ENCODE data around the gene ZNF740. TPM values are rescaled to one million over a fixed set of nuclear protein-coding genes. Genes with fewer than 3 reads are reported as not detected.

ZNF740 gene
- total RNA-seq, 2 experiments from 2014 or later: 24.4 to 24.7 TPM

GRCh38 chr12:53231671-53231920 is 51.1 kb downstream of the ZNF740 start:
- peak overlapping the region; percentile 86 for H3K4me3 Mint-ChIP-seq
- DNase-seq (no peak), ATAC-seq (ENCODE audit: poor library complexity) (no peak)
- peak overlapping the region in 1 of 2 donors; percentile 32 for H3K27ac ChIP-seq (ENCODE audit: low read depth in 1 of 2, low read length in 2 of 2)
- TF ChIP-seq CTCF (IDR thresholded peaks at IDR 0.05): no peak
- peaks cover 92% of the 10 kb centered on the region for H3K4me1 ChIP-seq (ENCODE audit: insufficient read depth, low read length)
- CTCF ChIA-PET: interaction anchor here (2.3 kb wide), 1 partner anchor 18 kb away, joined by 8 read pairs; no protein-coding TSS in a partner anchor
- H3K27me3 ChIP-seq (ENCODE audit: control insufficient read depth in 1 of 2, insufficient read depth in 2 of 2, low read length in 2 of 2): no peaks in the 10 kb centered on the region
- no peaks in the 10 kb centered on the region for H3K9me3 ChIP-seq (ENCODE audit: control insufficient read depth in 1 of 2, insufficient read depth in 1 of 2, low read length in 2 of 2)
- H3K27me3 Mint-ChIP-seq: no peaks in the 10 kb centered on the region
- peak overlapping the region; percentile 55 for H3K4me3 ChIP-seq (ENCODE audit: low read length)
- peaks cover 10% of the 10 kb centered on the region for H3K36me3 ChIP-seq (ENCODE audit: insufficient read depth, low read length)
- POLR2A ChIA-PET: interaction anchor here (0.9 to 3.4 kb wide), 2 partner anchors 9 to 11 kb away, joined by 3 to 21 read pairs; no protein-coding TSS in a partner anchor
- no peaks in the 10 kb centered on the region for H3K9me3 Mint-ChIP-seq
- H3K27ac Mint-ChIP-seq: no peak overlapping the region
- peaks cover 71% of the 10 kb centered on the region for H3K4me1 Mint-ChIP-seq (ENCODE audit: low read depth)
- intact Hi-C loops (cut with DNase I, micrococcal nuclease): no loop called here
- H3K36me3 Mint-ChIP-seq (ENCODE audit: low read depth): no peaks in the 10 kb centered on the region

- peak within 1 kb of the TSS; percentile 55 for H3K4me3 ChIP-seq (ENCODE audit: low read length)
- peaks cover 5% of the 10 kb centered on the region for H3K36me3 ChIP-seq (ENCODE audit: insufficient read depth, low read length)
- TF ChIP-seq CTCF (IDR thresholded peaks at IDR 0.05): no peak
- Mint-ChIP-seq H3K27me3 (no peaks in the 10 kb centered on the region), H3K4me3 (peak within 1 kb of the TSS; percentile 91), H3K36me3 (ENCODE audit: low read depth) (no peaks in the 10 kb centered on the region), H3K4me1 (ENCODE audit: low read depth) (peaks cover 72% of the 10 kb centered on the region), H3K27ac (peak within 1 kb of the TSS; percentile 81), H3K9me3 (no peaks in the 10 kb centered on the region)
- peaks cover 93% of the 10 kb centered on the region for H3K4me1 ChIP-seq (ENCODE audit: insufficient read depth, low read length)
- ChIA-PET CTCF (interaction anchor here (2.3 kb wide), 1 partner anchor 18 kb away, joined by 8 read pairs; no protein-coding TSS in a partner anchor), POLR2A (interaction anchor here (0.9 to 3.4 kb wide), 3 partner anchors 9 to 12 kb away, joined by 3 to 21 read pairs (median 6); no protein-coding TSS in a partner anchor)
- ATAC-seq (ENCODE audit: poor library complexity): peak; percentile 66
- H3K27me3 ChIP-seq (ENCODE audit: control insufficient read depth in 1 of 2, insufficient read depth in 2 of 2, low read length in 2 of 2): no peaks in the 10 kb centered on the region
- peak in 12 of 14 experiments; percentile 47 to 86 (median 66) for DNase-seq
- intact Hi-C loops (cut with DNase I, micrococcal nuclease): loop anchor here (1.0 to 2.0 kb wide), 2 partner anchors 10 to 19 kb away; no protein-coding TSS in a partner anchor
- no peaks in the 10 kb centered on the region for H3K9me3 ChIP-seq (ENCODE audit: control insufficient read depth in 1 of 2, insufficient read depth in 1 of 2, low read length in 2 of 2)
- peak within 1 kb of the TSS; percentile 55 to 86 for H3K27ac ChIP-seq (ENCODE audit: low read depth in 1 of 2, low read length in 2 of 2)
These were observed 51.6 kb downstream of the ZNF740 start, which contains the start of gene RARG for GRCh38 chr12:53231921-53232645. Gene RARG (minus strand): TSS chr12:53232209. CDS start chr12:53227545, 4,664 bp downstream.

GRCh38 chr12:53232646-53233461 is 52.3 kb downstream of the ZNF740 start:
- ChIA-PET CTCF (interaction anchor here (1.1 to 2.3 kb wide), 2 partner anchors 18 to 19 kb away, joined by 5 to 8 read pairs; no protein-coding TSS in a partner anchor), POLR2A (interaction anchor here (0.6 to 3.4 kb wide), 3 partner anchors 9 to 242 kb away, joined by 3 to 21 read pairs (median 6); no protein-coding TSS in a partner anchor)
- H3K9me3 Mint-ChIP-seq: no peaks in the 10 kb centered on the region
- intact Hi-C loops (cut with DNase I, micrococcal nuclease): loop anchor here (1.0 to 2.0 kb wide), 2 partner anchors 11 to 20 kb away; no protein-coding TSS in a partner anchor
- peak overlapping the region; percentile 55 for H3K4me3 ChIP-seq (ENCODE audit: low read length)
- ATAC-seq (ENCODE audit: poor library complexity): peak; percentile 25
- no peaks in the 10 kb centered on the region for H3K27me3 Mint-ChIP-seq
- no peaks in the 10 kb centered on the region for H3K9me3 ChIP-seq (ENCODE audit: control insufficient read depth in 1 of 2, insufficient read depth in 1 of 2, low read length in 2 of 2)
- H3K36me3 ChIP-seq (ENCODE audit: insufficient read depth, low read length): no peaks in the 10 kb centered on the region
- TF ChIP-seq CTCF (IDR thresholded peaks at IDR 0.05): no peak
- no peaks in the 10 kb centered on the region for H3K36me3 Mint-ChIP-seq (ENCODE audit: low read depth)
- peak overlapping the region; percentile 55 to 86 for H3K27ac ChIP-seq (ENCODE audit: low read depth in 1 of 2, low read length in 2 of 2)
- H3K4me3 Mint-ChIP-seq: peak overlapping the region; percentile 91
- no peaks in the 10 kb centered on the region for H3K27me3 ChIP-seq (ENCODE audit: control insufficient read depth in 1 of 2, insufficient read depth in 2 of 2, low read length in 2 of 2)
- H3K4me1 ChIP-seq (ENCODE audit: insufficient read depth, low read length): peaks cover 87% of the 10 kb centered on the region
- DNase-seq: peak in 11 of 14 experiments; percentile 26 to 80 (median 49)
- peak overlapping the region; percentile 81 for H3K27ac Mint-ChIP-seq
- peaks cover 71% of the 10 kb centered on the region for H3K4me1 Mint-ChIP-seq (ENCODE audit: low read depth)
